ENCODE measurements around the gene KCNK13.
"Not testable (repeated sequence)": the region's sequence is repeated elsewhere in the genome, so short reads cannot be mapped to it uniquely, and the experiment has no call there.

The KCNK13 gene

GRCh38 chr14:90193925-90194324 is 132.1 kb downstream of the KCNK13 start:
- no peak for DNase-seq (ENCODE audit: low spot score)

- no peak for DNase-seq (ENCODE audit: low spot score)
Measured at GRCh38 chr14:90194706-90195105, 132.9 kb downstream of the KCNK13 start.

- no peak for DNase-seq (ENCODE audit: low spot score)
Measured at GRCh38 chr14:90198541-90199060, 136.8 kb downstream of the KCNK13 start.

- DNase-seq (ENCODE audit: low spot score), result not testable (repeated sequence)
Measured at GRCh38 chr14:90200546-90200945, 138.8 kb downstream of the KCNK13 start.

GRCh38 chr14:90201344-90201743 is 139.6 kb downstream of the KCNK13 start:
- no peak for DNase-seq (ENCODE audit: low spot score)

- DNase-seq (ENCODE audit: low spot score), result no peak
Measured at GRCh38 chr14:90204516-90204915, 142.7 kb downstream of the KCNK13 start.

- DNase-seq (ENCODE audit: low spot score), result no peak
Measured at GRCh38 chr14:90213099-90213748, 151.4 kb downstream of the KCNK13 start.

- no peak for DNase-seq (ENCODE audit: low spot score)
Measured at GRCh38 chr14:90228478-90228877, 166.7 kb downstream of the KCNK13 start.

GRCh38 chr14:90229942-90230341 is 168.1 kb downstream of the KCNK13 start:
- DNase-seq (ENCODE audit: low spot score), result not testable (repeated sequence)

Measured in Ammon's horn (tissue), 1 donor.